SK-N-SH (cell line): ENCODE results near the gene MET. TPM values are rescaled to one million over a fixed set of nuclear protein-coding genes. Genes with fewer than 3 reads are reported as not detected.

Experiments
- CTCF ChIA-PET: fragments of 300-600, 350-600 bp; formaldehyde crosslinking; extraction: SDS; loops from one replicate; lab custom pipeline; 2021; lab: Yijun Ruan, JAX
- POLR2A ChIA-PET: fragments of 350-600 bp; sonication (Branson Sonifier 250); formaldehyde crosslinking; extraction: SDS; loops from one replicate; lab custom pipeline; 2020; ENCODE audit warnings: antibody characterized with exemption, inconsistent platforms; lab: Yijun Ruan, JAX
- DNase-seq: peaks from one replicate; pipeline ENCODE4 v3.0.0; 2012
- H2AFZ ChIP-seq: fragments of 200-600 bp; sonication (generic); 2 replicates; pipeline ENCODE4 v1.8.1; 2016; ENCODE audit warnings: antibody characterized with exemption, mild to moderate bottlenecking, low read depth
- H3F3A ChIP-seq: fragments of 200-600 bp; sonication (generic); replicated peaks from 2 replicates; pipeline ENCODE3; 2016; ENCODE audit warnings: antibody characterized with exemption, mild to moderate bottlenecking; ENCODE audit not compliant: insufficient read depth
- H3K27ac ChIP-seq, 2 experiments: fragments of 200-500 bp in 1 of 2; fragments of 200-600 bp in 1 of 2; sonication (Bioruptor generic) in 1 of 2; sonication (generic), shearing (Covaris generic) in 1 of 2; 2 replicates each; pipeline versions ENCODE4 v1.5.1 to v1.6.1; 2014 to 2016; ENCODE audit warnings: low read depth in 2 of 2, inconsistent platforms in 1 of 2, low read length in 1 of 2, mild to moderate bottlenecking in 1 of 2, mixed read lengths in 1 of 2
- H3K27me3 ChIP-seq: fragments of 200-600 bp; sonication (generic), shearing (Covaris generic); 2 replicates; pipeline ENCODE4 v1.6.1; 2016; ENCODE audit warnings: mixed run types; ENCODE audit not compliant: insufficient read depth
- H3K36me3 ChIP-seq, 2 experiments: fragments of 200-500 bp in 1 of 2; fragments of 200-600 bp in 1 of 2; sonication (Bioruptor generic) in 1 of 2; sonication (generic) in 1 of 2; replicated peaks in 1 of 2; 2 replicates each; pipeline versions ENCODE3 to v1.5.1; 2014 to 2016; ENCODE audit warnings: low read length in 1 of 2, mild to moderate bottlenecking in 1 of 2; ENCODE audit not compliant: insufficient read depth in 2 of 2, control insufficient read depth in 1 of 2
- H3K4me1 ChIP-seq, 2 experiments: fragments of 200-500 bp in 1 of 2; fragments of 200-600 bp in 1 of 2; sonication (Bioruptor generic) in 1 of 2; sonication (generic), shearing (Covaris generic) in 1 of 2; 2 replicates each; pipeline versions ENCODE4 v1.5.1 to v1.6.1; 2014 to 2016; ENCODE audit warnings: low read depth in 1 of 2, low read length in 1 of 2, mixed run types in 1 of 2; ENCODE audit not compliant: insufficient read depth in 2 of 2, control insufficient read depth in 1 of 2
- H3K4me2 ChIP-seq: fragments of 200-600 bp; sonication (generic), shearing (Covaris generic); 2 replicates; pipeline ENCODE4 v1.6.1; 2017; ENCODE audit warnings: mixed run types
- H3K4me3 ChIP-seq, 2 experiments: fragments of 200-500 bp in 1 of 2; fragments of 200-600 bp in 1 of 2; sonication (Bioruptor generic) in 1 of 2; sonication (generic), shearing (Covaris generic) in 1 of 2; 2 replicates each; pipeline versions ENCODE4 v1.5.1 to v1.8.1; 2014 to 2016; ENCODE audit warnings: low read depth in 2 of 2, inconsistent platforms in 1 of 2, low read length in 1 of 2, mild to moderate bottlenecking in 1 of 2, mixed read lengths in 1 of 2, moderate library complexity in 1 of 2
- H3K79me2 ChIP-seq: fragments of 200-600 bp; sonication (generic); 2 replicates; pipeline ENCODE4 v1.8.1; 2017; ENCODE audit warnings: mild to moderate bottlenecking; ENCODE audit not compliant: insufficient read depth
- H3K9ac ChIP-seq: fragments of 200-600 bp; sonication (generic); 2 replicates; pipeline ENCODE4 v1.6.1; 2017; ENCODE audit warnings: mixed run types
- H3K9me2 ChIP-seq: fragments of 200-600 bp; sonication (generic); 2 replicates; pipeline ENCODE4 v1.6.1; 2017; ENCODE audit warnings: mixed run types
- H3K9me3 ChIP-seq: fragments of 200-600 bp; sonication (generic); 2 replicates; pipeline ENCODE4 v1.6.1; 2017; ENCODE audit warnings: mixed run types, mild to moderate bottlenecking, moderate library complexity
- H4K20me1 ChIP-seq: fragments of 200-600 bp; sonication (generic); 2 replicates; pipeline ENCODE4 v1.6.1; 2017; ENCODE audit warnings: mild to moderate bottlenecking, mixed run types; ENCODE audit not compliant: insufficient read depth
- ELF1 ChIP-seq: IDR thresholded peaks from 2 replicates; pipeline ENCODE4 v1.4.0; 2012
- EP300 ChIP-seq, 2 experiments: IDR thresholded peaks; 2 replicates each; pipeline versions ENCODE4 v1.4.0 to v1.6.1; 2012; ENCODE audit warnings: borderline replicate concordance in 1 of 2, low read depth in 1 of 2, low read length in 1 of 2
- EZH2phosphoT487 ChIP-seq: fragments of 200-600 bp; sonication (generic); IDR thresholded peaks from 2 replicates; pipeline ENCODE4 v1.6.1; 2017; ENCODE audit warnings: low read depth, mixed run types, mild to moderate bottlenecking, antibody characterized with exemption, moderate library complexity, borderline replicate concordance
- FOXJ3 ChIP-seq: sonication (generic); formaldehyde crosslinking; IDR thresholded peaks from 2 replicates; pipeline ENCODE4 v1.5.1; 2020; ENCODE audit warnings: mild to moderate bottlenecking, missing genetic modification reagents
- GABPA ChIP-seq: IDR thresholded peaks from 2 replicates; pipeline ENCODE4 v1.4.0; 2012; ENCODE audit warnings: low read depth, mild to moderate bottlenecking
- MXI1 ChIP-seq: IDR thresholded peaks from 2 replicates; pipeline ENCODE4 v1.6.1; 2012; ENCODE audit warnings: mild to moderate bottlenecking, low read depth, low read length, improper control_type of control experiment
- NFIC ChIP-seq: IDR thresholded peaks from 2 replicates; pipeline ENCODE4 v1.4.0; 2012; ENCODE audit warnings: borderline replicate concordance
- NRF1 ChIP-seq: IDR thresholded peaks from 2 replicates; pipeline ENCODE4 v1.6.1; 2012; ENCODE audit warnings: low read depth, mild to moderate bottlenecking, low read length
- RXRA ChIP-seq: IDR thresholded peaks from 2 replicates; pipeline ENCODE4 v1.4.0; 2012; ENCODE audit warnings: low read depth, mild to moderate bottlenecking, borderline replicate concordance
- SMC3 ChIP-seq: IDR thresholded peaks from 2 replicates; pipeline ENCODE4 v1.6.1; 2012; ENCODE audit warnings: low read depth, low read length, improper control_type of control experiment
- TAF1 ChIP-seq: IDR thresholded peaks from 2 replicates; pipeline ENCODE4 v1.6.1; 2012; ENCODE audit warnings: low read depth, mild to moderate bottlenecking, low read length, moderate library complexity, borderline replicate concordance
- TCF12 ChIP-seq: IDR thresholded peaks from 2 replicates; pipeline ENCODE4 v1.4.0; 2012
- TEAD4 ChIP-seq: IDR thresholded peaks from 2 replicates; pipeline ENCODE4 v1.4.0; 2012; ENCODE audit warnings: mild to moderate bottlenecking, borderline replicate concordance; ENCODE audit not compliant: insufficient read depth
- USF1 ChIP-seq: IDR thresholded peaks from 2 replicates; pipeline ENCODE4 v1.4.0; 2012; ENCODE audit warnings: low read depth, borderline replicate concordance
- YY1 ChIP-seq: IDR thresholded peaks from 2 replicates; pipeline ENCODE4 v1.4.0; 2012; ENCODE audit warnings: low read depth, mild to moderate bottlenecking
- WGBS: methylation state at CpG from one replicate; pipeline ENCODE4 v1.1.6; 2017; ENCODE audit warnings: low lambda C conversion rate; 5-methylcytosine and 5-hydroxymethylcytosine counted together
- polyA plus RNA-seq, 3 experiments: library from polyadenylated mRNA; depleted of rRNA; stranded (reverse); fragments of >200 nt; gene quantifications; 2 replicates each; pipeline ENCODE4 v1.2.3, GENCODE V29; 2012
- TF ChIP-seq, protein P1 (sequence below): IDR thresholded peaks from 2 replicates; pipeline ENCODE4 v1.4.0; 2012; ENCODE audit warnings: low read depth
- TF ChIP-seq, protein P2 (sequence below): fragments of 150-350 bp; IDR thresholded peaks from 2 replicates; pipeline ENCODE4 v1.6.1; 2017; ENCODE audit warnings: antibody characterized with exemption, low read length, low read depth, borderline replicate concordance
- TF ChIP-seq, protein P3 (sequence below): IDR thresholded peaks from 2 replicates; pipeline ENCODE4; 2012

MET gene
- polyA plus RNA-seq, 1 of the 3 experiments (the other 2 are of a cell fraction) = 38.7 TPM

- TF ChIP-seq USF1 = no peak
- no peak for TF ChIP-seq MXI1
- TF ChIP-seq, protein P1, sequence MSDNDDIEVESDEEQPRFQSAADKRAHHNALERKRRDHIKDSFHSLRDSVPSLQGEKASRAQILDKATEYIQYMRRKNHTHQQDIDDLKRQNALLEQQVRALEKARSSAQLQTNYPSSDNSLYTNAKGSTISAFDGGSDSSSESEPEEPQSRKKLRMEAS = no peak
- peak; percentile 50; the same call in 1 of the 2 replicates for TF ChIP-seq NFIC
- peak; percentile 66; the same call in 1 of the 2 replicates for TF ChIP-seq TEAD4
- no peak for TF ChIP-seq NRF1
- TF ChIP-seq TAF1 = no peak
- TF ChIP-seq, protein P2, sequence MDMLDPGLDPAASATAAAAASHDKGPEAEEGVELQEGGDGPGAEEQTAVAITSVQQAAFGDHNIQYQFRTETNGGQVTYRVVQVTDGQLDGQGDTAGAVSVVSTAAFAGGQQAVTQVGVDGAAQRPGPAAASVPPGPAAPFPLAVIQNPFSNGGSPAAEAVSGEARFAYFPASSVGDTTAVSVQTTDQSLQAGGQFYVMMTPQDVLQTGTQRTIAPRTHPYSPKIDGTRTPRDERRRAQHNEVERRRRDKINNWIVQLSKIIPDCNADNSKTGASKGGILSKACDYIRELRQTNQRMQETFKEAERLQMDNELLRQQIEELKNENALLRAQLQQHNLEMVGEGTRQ = no peak
- TF ChIP-seq FOXJ3 (CRISPR knock-in tag) = no peak
- no peak for TF ChIP-seq YY1
- TF ChIP-seq, all 33 proteins: peak for 9
Observed at GRCh38 chr7:116801092-116801710, 129.2 kb downstream of the MET start (continued).

DNA sequence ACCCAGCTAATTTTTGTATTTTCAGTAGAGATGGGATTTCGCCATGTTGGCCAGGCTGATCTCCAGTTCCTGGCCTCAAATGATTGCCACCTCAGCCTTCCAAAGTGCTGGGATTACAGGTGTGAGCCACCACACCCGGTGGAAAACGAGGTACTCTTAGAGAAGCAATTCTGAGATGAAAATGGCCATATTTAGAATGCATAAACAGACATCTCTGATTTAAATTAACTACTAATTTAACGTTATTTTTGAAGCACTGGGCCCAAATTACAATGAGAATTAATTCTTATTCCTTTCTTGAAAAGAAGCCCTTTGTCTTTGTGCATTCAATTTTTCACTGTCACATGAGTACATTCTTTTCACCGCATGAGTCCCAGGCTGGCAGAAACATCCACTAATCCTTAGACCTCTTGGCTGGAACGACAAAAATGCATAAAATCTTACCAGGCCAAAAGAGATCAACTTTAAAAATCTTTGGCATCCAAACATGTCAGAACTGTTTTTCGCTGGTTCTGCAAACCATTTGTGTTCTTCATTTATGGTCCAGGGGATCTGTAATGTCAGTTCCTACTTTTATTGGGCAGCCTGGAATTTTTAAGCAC, 130.2 kb downstream of the MET start:
- Histone ChIP-seq H3K4me2 (0 out of 2 replicates have a peak overlapping the region, but pooled peaks have one; percentile 14), H3K36me3 (no peaks in the 10 kb centered on the region), H3K27ac (peak overlapping the region; percentile 54 to 67; a peak in 3 of 4 replicates), H4K20me1 (no peaks in the 10 kb centered on the region), H3K27me3 (peaks cover 20% of the 10 kb centered on the region; the same call in 1 of the 2 replicates), H3K9ac (no peak overlapping the region), H3K9me3 (no peaks in the 10 kb centered on the region), H3K9me2 (no peaks in the 10 kb centered on the region), H2AFZ (no peak overlapping the region), H3K4me1 (peaks cover 0 to 17% of the 10 kb centered on the region in 2 experiments; a peak in 3 of 4 replicates), H3K4me3 (no peak overlapping the region), H3K79me2 (no peaks in the 10 kb centered on the region), H3F3A (peaks cover 23% of the 10 kb centered on the region)
- peak; percentile 41; the same call in 1 of the 2 replicates for TF ChIP-seq TCF12
- TF ChIP-seq, protein P3, sequence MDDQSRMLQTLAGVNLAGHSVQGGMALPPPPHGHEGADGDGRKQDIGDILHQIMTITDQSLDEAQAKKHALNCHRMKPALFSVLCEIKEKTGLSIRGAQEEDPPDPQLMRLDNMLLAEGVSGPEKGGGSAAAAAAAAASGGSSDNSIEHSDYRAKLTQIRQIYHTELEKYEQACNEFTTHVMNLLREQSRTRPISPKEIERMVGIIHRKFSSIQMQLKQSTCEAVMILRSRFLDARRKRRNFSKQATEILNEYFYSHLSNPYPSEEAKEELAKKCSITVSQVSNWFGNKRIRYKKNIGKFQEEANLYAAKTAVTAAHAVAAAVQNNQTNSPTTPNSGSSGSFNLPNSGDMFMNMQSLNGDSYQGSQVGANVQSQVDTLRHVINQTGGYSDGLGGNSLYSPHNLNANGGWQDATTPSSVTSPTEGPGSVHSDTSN = peak; percentile 61
- TF ChIP-seq SMC3 = no peak
- peak in 1 of 2 experiments; percentile 18; a peak in 1 of 4 replicates for TF ChIP-seq EP300 (IDR thresholded peaks at IDR 0.05; ENCODE audit: borderline replicate concordance in 1 of 2, low read depth in 1 of 2, low read length in 1 of 2)
- TF ChIP-seq EZH2phosphoT487 = no peak
- no peak; the same call in 1 of the 2 replicates for TF ChIP-seq RXRA
- TF ChIP-seq, protein P1 = no peak
- TF ChIP-seq NRF1 = no peak
- no peak for TF ChIP-seq GABPA
- TF ChIP-seq ELF1 = no peak
- TF ChIP-seq NFIC = peak; percentile 46
- ChIA-PET CTCF (interaction anchor here (0.8 to 1.2 kb wide), 3 partner anchors 68 to 629 kb away, joined by 3 to 6 read pairs (median 3); no protein-coding TSS in a partner anchor), POLR2A (no interaction called here)
- no peak for DNase-seq
- WGBS = 38% methylated on average over 7 of the region's 7 CpGs
